ENCODE results near the gene NECAB2.
"Not testable (repeated sequence)": the region's sequence is repeated elsewhere in the genome, so short reads cannot be mapped to it uniquely, and the experiment has no call there.

Gene NECAB2

DNA sequence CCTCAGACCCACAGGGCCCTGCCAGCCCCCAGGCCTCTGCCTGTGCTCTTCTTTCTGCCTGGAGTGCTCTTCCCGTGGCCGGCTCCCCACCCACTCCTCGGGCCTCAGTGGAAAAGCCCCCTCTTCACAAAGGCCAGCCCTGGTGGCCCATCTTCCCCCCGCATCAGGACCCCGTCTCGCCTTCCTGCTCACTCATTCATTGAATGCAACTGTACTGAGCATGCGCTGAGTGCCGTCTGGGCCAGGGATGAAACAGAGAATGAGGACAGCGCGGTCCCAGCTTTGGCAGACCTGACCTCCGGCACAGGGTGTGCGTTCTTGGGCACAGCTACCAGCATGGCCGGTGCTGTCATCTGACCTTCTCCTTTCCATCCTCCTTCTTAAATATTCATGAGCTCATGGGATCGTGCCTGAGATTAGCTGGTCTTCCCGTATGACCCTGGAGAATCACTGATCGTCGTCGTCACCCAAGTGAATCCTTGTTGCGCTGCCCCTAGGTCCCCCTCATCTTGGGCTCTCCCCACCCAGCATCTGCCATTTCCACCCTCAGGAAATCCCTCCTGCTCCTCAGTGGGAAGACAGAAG is 31.4 kb upstream of the NECAB2 start:
- DNase-seq (ENCODE audit: low read depth), result no peak

DNA sequence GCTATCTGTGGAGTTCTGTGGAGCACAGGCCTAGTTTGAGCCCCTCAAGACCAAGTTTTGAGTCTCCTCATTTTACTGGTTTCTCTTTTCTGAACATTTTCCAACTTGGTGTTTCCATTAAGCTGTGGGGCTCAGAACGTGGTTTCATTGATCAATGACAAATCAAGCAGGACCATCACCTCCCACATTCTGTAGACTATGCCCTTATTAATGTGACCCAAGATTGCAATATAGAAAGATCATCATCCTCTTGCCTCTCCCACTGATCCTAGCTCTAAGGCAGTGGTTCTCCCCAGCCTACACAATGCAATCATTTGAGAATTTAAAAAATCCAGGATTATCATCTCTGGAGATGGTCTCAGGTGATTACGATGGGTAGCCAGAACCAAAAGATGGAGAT is 30.8 kb upstream of the NECAB2 start:
- no peak for DNase-seq (ENCODE audit: low read depth)

DNA sequence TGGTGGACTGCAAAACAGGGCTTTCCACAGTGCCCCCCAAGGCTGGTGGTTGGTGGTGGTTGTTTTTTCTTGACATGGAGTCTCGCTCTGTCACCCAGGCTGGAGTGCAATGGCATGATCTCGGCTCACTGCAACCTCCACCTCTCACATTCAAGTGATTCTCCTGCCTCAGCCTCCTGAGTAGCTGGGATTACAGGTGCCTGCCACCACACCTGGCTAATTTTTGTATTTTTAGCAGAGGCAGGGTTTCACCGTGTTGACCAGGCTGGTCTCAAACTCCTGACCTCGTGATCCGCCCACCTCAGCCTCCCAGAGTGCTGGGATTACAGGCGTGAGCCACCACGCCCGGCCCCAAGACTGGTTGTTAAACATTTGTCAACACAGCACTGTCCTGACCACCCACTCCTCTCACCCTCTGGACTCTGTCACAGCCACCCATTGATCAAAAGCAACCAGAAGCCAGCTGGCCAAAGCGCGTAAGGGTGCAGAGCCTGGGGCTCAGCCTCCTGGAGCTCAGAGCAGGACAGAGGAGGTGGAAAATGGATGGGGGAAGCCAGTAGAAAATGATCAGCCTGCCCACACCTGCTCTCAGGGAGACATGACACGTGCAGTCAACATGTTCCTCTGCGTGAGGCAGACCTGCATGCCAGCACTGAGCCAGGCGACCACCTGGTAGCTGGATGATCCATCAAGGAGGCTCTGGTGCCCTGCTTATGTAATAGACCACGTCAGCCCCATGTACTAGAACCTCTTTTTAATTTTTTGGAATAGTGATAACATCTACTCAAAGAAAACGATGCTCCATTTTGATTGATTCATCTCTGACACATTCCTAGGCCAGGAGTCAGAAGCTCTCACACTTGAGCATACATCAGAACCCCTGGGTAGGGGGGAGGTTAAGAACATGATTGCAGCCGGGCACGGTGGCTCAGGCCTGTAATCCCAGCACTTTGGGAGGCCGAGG is 29.8 kb upstream of the NECAB2 start:
- DNase-seq (ENCODE audit: low read depth), result no peak

DNA sequence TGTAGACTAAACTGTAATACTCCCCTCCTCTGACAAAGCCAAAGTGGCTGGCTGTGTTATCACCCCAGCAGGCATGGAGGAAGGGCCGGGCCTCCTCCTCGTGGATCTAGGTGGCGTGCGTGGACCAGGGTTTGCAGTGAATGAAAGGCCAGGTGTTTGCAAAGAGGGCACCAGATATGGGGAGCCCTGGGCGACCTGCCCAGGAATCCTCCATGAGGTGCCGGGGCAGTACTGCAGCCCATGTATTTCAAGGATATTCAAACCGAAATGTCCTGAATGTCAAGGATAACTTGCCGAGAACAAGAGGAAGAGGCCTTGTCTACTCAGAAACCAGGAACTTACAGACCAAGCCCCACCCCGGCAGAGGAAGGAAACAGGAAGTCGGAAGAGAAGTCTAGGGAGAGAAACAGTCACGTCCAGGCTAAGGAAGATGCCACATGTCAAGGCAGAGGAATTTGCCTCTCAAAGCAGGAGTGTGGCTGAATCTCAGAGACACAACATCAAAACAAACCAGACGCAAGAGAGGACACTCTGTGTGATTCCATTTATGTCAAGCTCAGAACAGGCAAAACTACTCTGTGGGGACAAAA is 28.7 kb upstream of the NECAB2 start:
- DNase-seq (ENCODE audit: low read depth), result no peak

DNA sequence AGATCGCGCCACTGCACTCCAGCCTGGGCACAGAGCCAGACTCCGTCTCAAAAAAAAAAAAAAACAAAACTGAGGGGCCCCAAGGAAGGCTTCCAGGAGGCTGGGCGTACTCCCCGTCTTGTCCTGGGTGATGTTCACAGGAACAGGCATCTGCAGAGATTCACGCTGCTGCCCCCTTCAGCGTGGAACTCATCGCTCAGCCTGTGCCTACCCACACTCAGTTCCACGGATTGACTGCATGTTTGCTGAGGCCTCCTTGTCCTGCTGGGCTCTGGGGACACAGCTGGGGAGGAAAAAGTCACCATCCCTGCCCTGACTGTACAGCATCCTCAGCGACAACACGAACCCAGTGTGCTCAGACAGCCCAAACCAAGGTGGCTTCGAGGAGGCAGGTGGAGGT is 27.9 kb upstream of the NECAB2 start:
- no peak for DNase-seq (ENCODE audit: low read depth)

DNA sequence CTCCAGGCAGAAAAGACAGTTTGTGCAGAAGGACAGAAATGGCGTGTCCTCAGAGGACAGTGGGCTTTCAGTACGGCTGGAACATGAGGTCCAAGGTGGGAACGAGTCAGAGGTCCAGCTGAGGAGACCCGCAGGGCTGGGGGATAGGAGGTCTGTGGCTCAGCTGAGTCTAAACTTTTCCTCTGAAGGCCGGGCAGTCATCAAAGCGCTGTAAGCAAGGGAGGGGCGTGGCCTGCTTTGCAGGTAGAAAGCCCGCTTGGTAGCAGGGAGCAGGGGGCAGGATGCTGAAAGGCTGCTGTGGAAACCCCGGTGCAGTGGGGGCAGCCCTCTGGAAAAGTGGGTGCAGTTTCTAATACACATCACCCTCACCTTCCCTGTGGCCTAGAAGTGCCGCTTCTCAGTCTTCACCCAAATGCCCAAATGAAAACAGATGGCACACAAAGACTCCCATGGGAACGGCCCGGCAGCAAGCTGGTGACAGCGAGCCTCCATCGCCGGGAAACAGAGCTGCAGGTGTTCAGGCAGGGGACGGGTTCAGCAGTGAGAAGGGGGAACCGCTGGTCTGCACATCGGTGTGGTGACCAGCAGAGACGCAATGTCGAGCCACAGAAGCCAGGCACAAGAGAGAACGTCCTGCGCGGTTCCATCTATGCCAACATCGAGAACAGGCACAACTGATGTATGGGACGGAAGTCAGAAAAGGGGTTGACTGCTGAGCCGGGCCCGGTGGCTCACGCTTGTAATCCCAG is 27.2 kb upstream of the NECAB2 start:
- DNase-seq (ENCODE audit: low read depth), result no peak

DNA sequence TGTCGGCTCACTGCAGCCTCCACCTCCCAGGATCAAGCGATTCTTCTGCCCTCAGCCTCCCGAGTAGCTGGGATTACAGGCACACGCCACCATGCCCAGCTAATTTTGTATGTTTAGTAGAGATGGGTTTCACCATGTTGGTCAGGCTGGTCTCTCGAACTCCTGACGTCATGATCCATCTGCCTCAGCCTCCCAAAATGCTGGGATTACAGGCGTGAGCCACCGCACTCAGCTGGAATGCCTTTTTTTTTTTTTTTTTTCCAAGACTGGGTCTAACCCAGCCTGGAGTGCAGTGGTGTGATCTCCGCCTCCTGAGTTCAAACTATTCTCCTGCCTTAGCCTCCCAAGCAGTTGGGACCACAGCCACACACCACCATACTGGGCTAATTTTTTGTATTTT is 26.5 kb upstream of the NECAB2 start:
- not testable (repeated sequence) for DNase-seq (ENCODE audit: low read depth)

DNA sequence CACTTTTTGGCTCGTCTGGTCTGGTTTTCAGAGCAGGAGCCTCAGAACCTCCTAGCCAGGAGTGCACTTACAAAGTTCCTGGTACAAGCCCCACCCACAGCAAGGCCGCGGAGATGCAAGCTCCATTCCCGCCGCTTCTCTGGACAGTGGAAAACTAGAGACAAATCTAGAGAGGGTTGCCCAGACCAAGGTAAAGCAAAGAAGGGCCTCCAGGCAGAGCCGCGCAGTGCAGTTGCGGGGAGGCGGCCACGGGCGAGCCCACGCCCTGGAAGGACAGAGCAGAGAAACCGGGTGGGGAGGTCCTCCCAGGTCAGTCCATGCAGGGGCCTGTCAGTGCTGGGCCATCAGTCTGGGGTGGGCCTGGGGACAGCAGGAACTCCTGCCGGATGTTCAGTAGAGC is 26.0 kb upstream of the NECAB2 start:
- no peak for DNase-seq (ENCODE audit: low read depth)

DNA sequence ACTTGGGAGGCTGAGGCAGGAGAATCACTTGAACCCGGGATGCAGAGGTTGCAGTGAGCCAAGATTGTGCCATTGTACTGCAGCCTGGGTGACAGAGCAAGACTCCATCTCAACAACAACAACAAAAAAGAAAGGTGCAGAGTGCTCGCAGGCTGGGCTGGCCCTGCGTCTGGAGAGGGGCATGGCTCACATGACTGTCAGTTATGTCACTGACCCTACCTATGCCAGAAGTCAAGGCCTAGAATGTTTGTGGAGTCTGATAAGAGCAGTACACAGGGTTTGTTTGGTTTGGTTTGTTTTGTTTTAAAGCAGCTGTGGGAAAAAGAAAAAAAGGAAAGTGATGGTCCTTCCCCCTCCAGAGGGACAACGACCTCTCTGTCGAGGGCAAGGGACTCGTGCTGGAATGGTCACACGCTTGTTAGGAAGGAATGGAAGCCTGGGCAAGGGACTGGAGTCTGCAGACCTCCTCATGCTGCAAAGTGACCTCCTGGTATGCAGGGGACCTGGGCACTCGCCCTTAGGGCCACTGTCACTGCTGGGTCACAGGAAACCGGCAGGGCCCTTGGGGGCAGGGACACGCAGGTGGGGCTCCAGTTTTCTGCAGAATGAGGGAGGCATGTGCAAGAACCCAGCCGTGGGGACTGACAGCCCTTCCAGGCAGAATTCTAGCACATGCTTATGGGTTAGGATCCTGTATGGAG is 25.1 kb upstream of the NECAB2 start:
- DNase-seq (ENCODE audit: low read depth), result no peak

- DNase-seq (ENCODE audit: low read depth), result no peak
Measured at GRCh38 chr16:83943516-83944050, 24.5 kb upstream of the NECAB2 start.

- no peak for DNase-seq (ENCODE audit: low read depth)
Measured at GRCh38 chr16:83945587-83945986, 22.5 kb upstream of the NECAB2 start.

GRCh38 chr16:83946154-83946780 is 21.8 kb upstream of the NECAB2 start:
- DNase-seq (ENCODE audit: low read depth), result no peak

GRCh38 chr16:83946781-83947566 is 21.1 kb upstream of the NECAB2 start:
- DNase-seq (ENCODE audit: low read depth), result no peak

GRCh38 chr16:83947642-83948234 is 20.3 kb upstream of the NECAB2 start:
- DNase-seq (ENCODE audit: low read depth), result no peak

GRCh38 chr16:83948914-83949723 is 18.9 kb upstream of the NECAB2 start:
- no peak for DNase-seq (ENCODE audit: low read depth)

DNA sequence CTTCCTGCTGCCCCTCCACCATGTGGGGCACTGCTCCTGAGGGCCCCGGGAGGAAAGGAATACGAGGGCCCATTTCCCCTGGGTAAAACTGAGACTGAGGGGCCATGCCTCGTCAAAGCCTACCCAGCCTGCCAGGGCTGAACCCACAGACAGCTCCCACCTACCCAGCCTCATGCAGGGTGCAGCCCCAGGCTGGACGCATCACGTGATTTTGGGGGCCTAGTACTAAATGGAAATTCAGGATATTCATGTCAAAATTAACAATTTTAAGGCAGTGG is 18.4 kb upstream of the NECAB2 start:
- no peak for DNase-seq (ENCODE audit: low read depth)

DNA sequence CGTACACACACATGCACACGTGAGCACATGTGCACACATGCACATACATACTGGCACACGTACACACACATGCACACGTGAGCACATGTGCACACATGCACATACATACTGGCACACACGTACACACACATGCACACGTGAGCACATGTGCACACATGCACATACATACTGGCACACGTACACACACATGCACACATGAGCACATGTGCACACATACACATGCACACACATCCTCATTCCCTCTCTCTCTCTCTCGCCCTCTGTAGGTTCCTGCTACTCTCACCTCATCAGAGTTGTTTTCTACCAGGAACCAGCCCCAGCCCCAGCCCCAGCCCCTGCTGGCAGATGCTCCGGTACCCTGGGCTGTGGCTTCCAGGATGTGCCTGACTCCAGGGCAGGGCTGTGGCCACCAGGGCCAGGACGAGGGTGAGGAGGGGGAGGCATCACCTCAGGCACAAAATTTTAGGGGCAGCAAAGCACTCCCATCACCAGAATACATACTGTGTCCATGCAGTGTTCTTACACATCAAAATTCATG is 17.1 kb upstream of the NECAB2 start:
- not testable (repeated sequence) for DNase-seq (ENCODE audit: low read depth)

- DNase-seq (ENCODE audit: low read depth), result no peak
Measured at GRCh38 chr16:83951544-83951943, 16.5 kb upstream of the NECAB2 start.

DNA sequence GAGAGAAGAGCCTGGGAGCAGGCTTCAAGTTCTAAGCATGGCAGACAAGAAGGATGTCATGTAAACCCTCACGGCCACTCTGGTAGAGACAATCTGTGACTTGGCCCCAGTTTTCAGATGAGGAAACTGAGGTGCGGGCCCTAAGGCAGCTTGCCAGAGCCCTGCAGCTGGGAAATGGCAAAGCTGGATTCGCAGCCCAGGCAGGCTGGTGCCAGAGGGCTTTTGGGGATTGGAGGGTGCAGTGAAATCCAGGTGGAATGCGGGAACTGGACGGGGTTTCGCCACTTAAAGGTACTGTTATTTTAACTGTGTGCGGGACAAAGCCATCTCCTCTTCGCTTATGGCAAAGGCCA is 15.5 kb upstream of the NECAB2 start:
- no peak for DNase-seq (ENCODE audit: low read depth)
